ENCODE data around the gene NFIA.

Gene NFIA

GRCh38 chr1:61169634-61170033 lies 87.3 kb downstream of the NFIA start:
- intact Hi-C loops (cut with DNase I), result no loop called here
- no peak for DNase-seq

- no peak for DNase-seq
- intact Hi-C loops (cut with DNase I), result no loop called here
Observed at GRCh38 chr1:61170328-61171238, 88.2 kb downstream of the NFIA start.

- intact Hi-C loops (cut with DNase I), result no loop called here
- DNase-seq, result no peak
Observed at GRCh38 chr1:61171346-61171745, 89.0 kb downstream of the NFIA start.

- DNase-seq, result no peak
- intact Hi-C loops (cut with DNase I), result no loop called here
Observed at GRCh38 chr1:61171974-61172373, 89.6 kb downstream of the NFIA start.

GRCh38 chr1:61173118-61173517 lies 90.8 kb downstream of the NFIA start:
- intact Hi-C loops (cut with DNase I), result no loop called here
- no peak for DNase-seq

GRCh38 chr1:61174060-61174795 lies 91.9 kb downstream of the NFIA start:
- DNase-seq, result peak in 1 of 10 donors; percentile 84

GRCh38 chr1:61175976-61176375 lies 93.6 kb downstream of the NFIA start:
- intact Hi-C loops (cut with DNase I), result no loop called here
- DNase-seq, result no peak

More at GRCh38 chr1:61174060-61174795, 91.9 kb downstream of the NFIA start:
- intact Hi-C loops (cut with DNase I), result no loop called here

- intact Hi-C loops (cut with DNase I), result loop anchor here (5.0 kb wide), 3 partner anchors 39 to 99 kb away; partner anchors contain the start of gene NFIA
- no peak for DNase-seq
Observed at GRCh38 chr1:61181067-61182038, 99.0 kb downstream of the NFIA start.

GRCh38 chr1:61182049-61182448 lies 99.7 kb downstream of the NFIA start:
- intact Hi-C loops (cut with DNase I), result loop anchor here (5.0 kb wide), 3 partner anchors 40 to 100 kb away; partner anchors contain the start of gene NFIA

GRCh38 chr1:61182480-61182879 lies 100.1 kb downstream of the NFIA start:
- intact Hi-C loops (cut with DNase I), result loop anchor here (5.0 kb wide), 3 partner anchors 40 to 100 kb away; partner anchors contain the start of gene NFIA
- no peak for DNase-seq

More at GRCh38 chr1:61182049-61182448, 99.7 kb downstream of the NFIA start:
- no peak for DNase-seq

- intact Hi-C loops (cut with DNase I), result loop anchor here (5.0 kb wide), 3 partner anchors 41 to 101 kb away; partner anchors contain the start of gene NFIA
- DNase-seq, result peak in 3 of 10 donors; percentile 18 to 68 (median 48)
Observed at GRCh38 chr1:61183471-61184039, 101.2 kb downstream of the NFIA start.

GRCh38 chr1:61184040-61184713 lies 101.8 kb downstream of the NFIA start:
- intact Hi-C loops (cut with DNase I), result loop anchor here (5.0 kb wide), 3 partner anchors 42 to 102 kb away; partner anchors contain the start of gene NFIA
- DNase-seq, result peak; percentile 89 to 98 (median 92)

- intact Hi-C loops (cut with DNase I), result loop anchor here (5.0 kb wide), 4 partner anchors 42 to 153 kb away; partner anchors contain the start of gene NFIA
- DNase-seq, result no peak
Observed at GRCh38 chr1:61184714-61185106, 102.3 kb downstream of the NFIA start.

- DNase-seq, result no peak
- intact Hi-C loops (cut with DNase I), result loop anchor here (5.0 kb wide), 1 partner anchor 151 kb away; no protein-coding TSS in a partner anchor
Observed at GRCh38 chr1:61186753-61187152, 104.4 kb downstream of the NFIA start.

GRCh38 chr1:61187352-61188086 lies 105.2 kb downstream of the NFIA start:
- intact Hi-C loops (cut with DNase I), result loop anchor here (5.0 kb wide), 1 partner anchor 150 kb away; no protein-coding TSS in a partner anchor
- DNase-seq, result no peak

GRCh38 chr1:61190153-61190552 lies 107.8 kb downstream of the NFIA start:
- no peak for DNase-seq
- intact Hi-C loops (cut with DNase I), result loop anchor here (10.0 kb wide), 1 partner anchor 65 kb away; no protein-coding TSS in a partner anchor

- intact Hi-C loops (cut with DNase I), result loop anchor here (10.0 kb wide), 1 partner anchor 64 kb away; no protein-coding TSS in a partner anchor
- no peak for DNase-seq
Observed at GRCh38 chr1:61190618-61191432, 108.5 kb downstream of the NFIA start.
